SK-N-SH treated with all-trans-retinoic acid at 6 μM for 48 hours (cell line): ENCODE data around the gene GUCY1B1.

Experiments
- CSDC2 ChIP-seq: fragments of 250-450 bp; sonication (Bioruptor Pico); IDR thresholded peaks from 2 replicates; pipeline ENCODE4 v1.5.0; 2020; ENCODE audit warnings: mild to moderate bottlenecking, moderate library complexity
- ESRRG ChIP-seq: fragments of 250-450 bp; sonication (Bioruptor Pico); IDR thresholded peaks from 2 replicates; pipeline ENCODE4 v1.6.1; 2021; ENCODE audit warnings: mild to moderate bottlenecking
- RARB ChIP-seq: fragments of 250-450 bp; sonication (Bioruptor Pico); IDR thresholded peaks from 2 replicates; pipeline ENCODE4 v1.8.0; 2021; ENCODE audit warnings: mild to moderate bottlenecking, moderate library complexity
- SNAI2 ChIP-seq: fragments of 250-450 bp; sonication (Bioruptor Pico); IDR thresholded peaks from 2 replicates; pipeline ENCODE4 v1.5.0; 2020; ENCODE audit warnings: mild to moderate bottlenecking, moderate library complexity
- ZNF8 ChIP-seq: fragments of 450-650 bp; formaldehyde crosslinking; IDR thresholded peaks from 2 replicates; pipeline ENCODE4 v1.5.0; 2020; ENCODE audit warnings: mild to moderate bottlenecking, moderate library complexity
- TF ChIP-seq, protein P1 (sequence below): fragments of 250-450 bp; sonication (Bioruptor Pico); IDR thresholded peaks from 2 replicates; pipeline ENCODE4 v1.5.1; 2020; ENCODE audit warnings: low read depth, mild to moderate bottlenecking, moderate library complexity
- TF ChIP-seq, protein P2 (sequence below): fragments of 250-450 bp; sonication (Bioruptor Pico); IDR thresholded peaks from 2 replicates; pipeline ENCODE4 v1.8.0; 2021; ENCODE audit warnings: low read depth, mild to moderate bottlenecking, moderate library complexity, borderline replicate concordance

DNA sequence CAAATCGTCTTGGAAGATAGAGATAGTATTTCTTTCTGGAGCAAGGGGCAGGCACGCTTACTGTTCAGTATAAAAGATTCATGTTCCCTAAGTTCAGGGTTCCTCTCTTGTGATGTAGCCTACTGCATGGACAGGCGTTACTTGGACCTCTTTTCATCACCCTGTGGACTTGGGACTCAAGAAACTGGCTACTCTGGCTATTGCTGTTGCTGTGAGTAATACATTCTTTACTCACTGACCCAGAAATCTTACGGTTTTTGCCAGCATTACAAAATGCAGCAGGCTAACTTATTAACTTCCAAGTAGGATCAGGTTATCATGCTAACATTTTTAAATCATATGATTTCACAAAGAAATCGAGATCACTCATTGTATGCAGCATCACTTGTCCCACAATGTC is 12.8 kb upstream of the GUCY1B1 start:
- TF ChIP-seq, protein P1, sequence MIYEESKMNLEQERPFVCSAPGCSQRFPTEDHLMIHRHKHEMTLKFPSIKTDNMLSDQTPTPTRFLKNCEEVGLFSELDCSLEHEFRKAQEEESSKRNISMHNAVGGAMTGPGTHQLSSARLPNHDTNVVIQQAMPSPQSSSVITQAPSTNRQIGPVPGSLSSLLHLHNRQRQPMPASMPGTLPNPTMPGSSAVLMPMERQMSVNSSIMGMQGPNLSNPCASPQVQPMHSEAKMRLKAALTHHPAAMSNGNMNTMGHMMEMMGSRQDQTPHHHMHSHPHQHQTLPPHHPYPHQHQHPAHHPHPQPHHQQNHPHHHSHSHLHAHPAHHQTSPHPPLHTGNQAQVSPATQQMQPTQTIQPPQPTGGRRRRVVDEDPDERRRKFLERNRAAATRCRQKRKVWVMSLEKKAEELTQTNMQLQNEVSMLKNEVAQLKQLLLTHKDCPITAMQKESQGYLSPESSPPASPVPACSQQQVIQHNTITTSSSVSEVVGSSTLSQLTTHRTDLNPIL (CRISPR knock-in tag), result no peak
- no peak for TF ChIP-seq ESRRG (CRISPR knock-in tag)
- TF ChIP-seq SNAI2 (CRISPR knock-in tag), result no peak
- no peak for TF ChIP-seq RARB (CRISPR knock-in tag)
- no peak for TF ChIP-seq CSDC2 (CRISPR knock-in tag)
- TF ChIP-seq, protein P2, sequence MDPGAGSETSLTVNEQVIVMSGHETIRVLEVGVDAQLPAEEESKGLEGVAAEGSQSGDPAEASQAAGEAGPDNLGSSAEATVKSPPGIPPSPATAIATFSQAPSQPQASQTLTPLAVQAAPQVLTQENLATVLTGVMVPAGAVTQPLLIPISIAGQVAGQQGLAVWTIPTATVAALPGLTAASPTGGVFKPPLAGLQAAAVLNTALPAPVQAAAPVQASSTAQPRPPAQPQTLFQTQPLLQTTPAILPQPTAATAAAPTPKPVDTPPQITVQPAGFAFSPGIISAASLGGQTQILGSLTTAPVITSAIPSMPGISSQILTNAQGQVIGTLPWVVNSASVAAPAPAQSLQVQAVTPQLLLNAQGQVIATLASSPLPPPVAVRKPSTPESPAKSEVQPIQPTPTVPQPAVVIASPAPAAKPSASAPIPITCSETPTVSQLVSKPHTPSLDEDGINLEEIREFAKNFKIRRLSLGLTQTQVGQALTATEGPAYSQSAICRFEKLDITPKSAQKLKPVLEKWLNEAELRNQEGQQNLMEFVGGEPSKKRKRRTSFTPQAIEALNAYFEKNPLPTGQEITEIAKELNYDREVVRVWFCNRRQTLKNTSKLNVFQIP (CRISPR knock-in tag), result no peak
- TF ChIP-seq ZNF8 (CRISPR knock-in tag), result no peak
